ENCODE data around the gene POLQ. TPM values are rescaled to one million over a fixed set of nuclear protein-coding genes. Genes with fewer than 3 reads are reported as not detected.

The POLQ gene
- total RNA-seq, 3 donors from 2014 or later (not counting 1 experiment from before 2014, with no cell fraction given) = 0.66 to 1.2 (median 0.70) TPM

DNA sequence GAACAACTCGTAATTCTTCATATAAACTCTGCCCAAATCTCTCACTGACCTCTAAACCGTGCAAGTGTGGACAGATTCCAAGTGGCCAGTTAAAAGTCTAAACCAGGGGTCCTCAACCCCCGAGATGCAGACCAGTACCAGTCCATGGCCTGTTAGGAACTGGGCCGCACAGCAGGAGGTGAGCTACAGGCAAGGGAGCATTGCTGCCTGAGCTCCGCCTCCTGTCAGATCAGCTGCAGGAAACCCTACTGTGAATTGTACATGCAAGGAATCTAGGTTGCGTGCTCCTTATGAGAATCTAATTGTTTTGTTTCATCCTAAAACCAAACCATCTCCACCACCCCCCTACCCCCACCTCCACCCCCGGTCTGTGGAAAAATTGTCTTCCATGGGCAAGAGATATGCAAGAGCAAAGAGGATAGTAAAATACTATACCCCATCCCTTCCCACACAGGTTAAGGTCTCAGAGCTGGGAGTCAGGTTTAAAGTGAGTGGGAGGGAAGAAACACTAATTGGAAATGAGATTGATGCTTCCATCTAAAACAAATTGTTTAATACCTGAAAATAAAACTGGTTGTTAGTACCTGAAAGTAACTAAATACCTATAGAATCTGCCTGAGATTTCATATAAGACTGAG, 54.0 kb downstream of the POLQ start:
- Histone ChIP-seq H3K4me3 (ENCODE audit: low read length) (no peak overlapping the region), H3K36me3 (ENCODE audit: control insufficient read depth, insufficient read depth, low read length) (no peaks in the 10 kb centered on the region), H3K9me3 (ENCODE audit: control insufficient read depth, insufficient read depth, low read length) (no peaks in the 10 kb centered on the region), H3K4me1 (ENCODE audit: control insufficient read depth, insufficient read depth, low read length) (no peaks in the 10 kb centered on the region), H3K27me3 (ENCODE audit: control insufficient read depth, insufficient read depth, low read length) (no peaks in the 10 kb centered on the region), H3K27ac (ENCODE audit: low read length) (no peak overlapping the region)
- no peak for TF ChIP-seq CTCF (IDR thresholded peaks at IDR 0.05)
- H3K4me1 Mint-ChIP-seq = no peaks in the 10 kb centered on the region
- intact Hi-C loops (cut with micrococcal nuclease) = no loop called here
- no peak overlapping the region for H3K4me3 Mint-ChIP-seq
- 98% methylated on average over 6 of the region's 7 CpGs for WGBS (ENCODE audit: insufficient coverage)
- no peaks in the 10 kb centered on the region for H3K36me3 Mint-ChIP-seq
- no peak overlapping the region for H3K27ac Mint-ChIP-seq
- DNase-seq (no peak), ATAC-seq (no peak)
- H3K9me3 Mint-ChIP-seq = no peaks in the 10 kb centered on the region
- no peaks in the 10 kb centered on the region for H3K27me3 Mint-ChIP-seq (ENCODE audit: low read depth in 2 of 2)

DNA sequence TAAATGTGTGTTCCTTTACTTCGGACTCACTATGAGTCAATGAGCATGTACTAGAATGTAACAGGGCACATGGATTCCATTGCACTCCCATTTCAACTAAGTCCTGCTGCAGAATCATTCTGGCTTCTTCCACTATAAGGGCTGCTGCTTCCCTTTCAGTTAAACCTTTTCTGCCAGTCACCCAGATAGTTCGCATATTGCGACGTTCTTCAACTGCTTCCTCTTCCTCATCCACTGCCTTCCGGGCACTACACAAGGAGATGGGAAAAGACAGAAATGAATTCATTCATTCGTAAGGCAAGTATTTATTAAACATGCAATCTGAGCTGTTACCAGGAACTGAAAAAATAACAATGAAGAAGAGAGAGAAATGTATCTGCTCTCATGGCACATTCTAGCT, 55.6 kb downstream of the POLQ start:
- Mint-ChIP-seq H3K9me3 (no peaks in the 10 kb centered on the region), H3K27me3 (ENCODE audit: low read depth in 2 of 2) (no peaks in the 10 kb centered on the region), H3K27ac (no peak overlapping the region), H3K36me3 (no peaks in the 10 kb centered on the region), H3K4me3 (no peak overlapping the region), H3K4me1 (no peaks in the 10 kb centered on the region)
- ATAC-seq (no peak), DNase-seq (no peak)
- H3K4me1 ChIP-seq (ENCODE audit: control insufficient read depth, insufficient read depth, low read length) = no peaks in the 10 kb centered on the region
- H3K27ac ChIP-seq (ENCODE audit: low read length) = no peak overlapping the region
- TF ChIP-seq CTCF (IDR thresholded peaks at IDR 0.05) = no peak
- H3K4me3 ChIP-seq (ENCODE audit: low read length) = no peak overlapping the region
- H3K27me3 ChIP-seq (ENCODE audit: control insufficient read depth, insufficient read depth, low read length) = no peaks in the 10 kb centered on the region
- intact Hi-C loops (cut with micrococcal nuclease) = no loop called here
- WGBS (ENCODE audit: insufficient coverage) = 95% methylated on average over 6 of the region's 6 CpGs
- no peaks in the 10 kb centered on the region for H3K9me3 ChIP-seq (ENCODE audit: control insufficient read depth, insufficient read depth, low read length)
- no peaks in the 10 kb centered on the region for H3K36me3 ChIP-seq (ENCODE audit: control insufficient read depth, insufficient read depth, low read length)

GRCh38 chr3:121488628-121489027, 57.2 kb downstream of the POLQ start:
- no peaks in the 10 kb centered on the region for H3K36me3 Mint-ChIP-seq
- no peaks in the 10 kb centered on the region for H3K27me3 Mint-ChIP-seq (ENCODE audit: low read depth in 2 of 2)
- Histone ChIP-seq H3K4me1 (ENCODE audit: control insufficient read depth, insufficient read depth, low read length) (no peaks in the 10 kb centered on the region), H3K9me3 (ENCODE audit: control insufficient read depth, insufficient read depth, low read length) (no peaks in the 10 kb centered on the region), H3K27me3 (ENCODE audit: control insufficient read depth, insufficient read depth, low read length) (no peaks in the 10 kb centered on the region), H3K36me3 (ENCODE audit: control insufficient read depth, insufficient read depth, low read length) (no peaks in the 10 kb centered on the region), H3K4me3 (ENCODE audit: low read length) (no peak overlapping the region), H3K27ac (ENCODE audit: low read length) (no peak overlapping the region)
- H3K9me3 Mint-ChIP-seq = no peaks in the 10 kb centered on the region
- H3K27ac Mint-ChIP-seq = no peak overlapping the region
- H3K4me3 Mint-ChIP-seq = no peak overlapping the region
- WGBS (ENCODE audit: insufficient coverage) = 100% methylated on average over 2 of the region's 2 CpGs
- ATAC-seq (no peak), DNase-seq (no peak)
- no peak for TF ChIP-seq CTCF (IDR thresholded peaks at IDR 0.05)
- intact Hi-C loops (cut with micrococcal nuclease) = no loop called here
- H3K4me1 Mint-ChIP-seq = no peaks in the 10 kb centered on the region

- no peak for TF ChIP-seq CTCF (IDR thresholded peaks at IDR 0.05)
- H3K4me1 ChIP-seq (ENCODE audit: control insufficient read depth, insufficient read depth, low read length) = no peaks in the 10 kb centered on the region
- 100% methylated on average over 1 of the region's 1 CpG for WGBS (ENCODE audit: insufficient coverage)
- Mint-ChIP-seq H3K9me3 (no peaks in the 10 kb centered on the region), H3K4me1 (no peaks in the 10 kb centered on the region), H3K4me3 (no peak overlapping the region), H3K27me3 (ENCODE audit: low read depth in 2 of 2) (no peaks in the 10 kb centered on the region), H3K36me3 (no peaks in the 10 kb centered on the region), H3K27ac (no peak overlapping the region)
- no peaks in the 10 kb centered on the region for H3K9me3 ChIP-seq (ENCODE audit: control insufficient read depth, insufficient read depth, low read length)
- H3K4me3 ChIP-seq (ENCODE audit: low read length) = no peak overlapping the region
- no peaks in the 10 kb centered on the region for H3K27me3 ChIP-seq (ENCODE audit: control insufficient read depth, insufficient read depth, low read length)
- no peaks in the 10 kb centered on the region for H3K36me3 ChIP-seq (ENCODE audit: control insufficient read depth, insufficient read depth, low read length)
- H3K27ac ChIP-seq (ENCODE audit: low read length) = no peak overlapping the region
- no peak for DNase-seq
- intact Hi-C loops (cut with micrococcal nuclease) = no loop called here
- ATAC-seq = no peak
Observed at GRCh38 chr3:121483290-121483689, 62.5 kb downstream of the POLQ start.

Measured in natural killer cell (primary cell).